Thymus (tissue), 14 donors: Measurements from ENCODE around the gene TSGA10. TPM values are rescaled to one million over a fixed set of nuclear protein-coding genes. Genes with fewer than 3 reads are reported as not detected.
A peak's percentile ranks its signal among the peaks of the same experiment; 100 is the strongest.
"Not testable (repeated sequence)": the region's sequence is repeated elsewhere in the genome, so short reads cannot be mapped to it uniquely, and the experiment has no call there.

Experiments
- DNase-seq, 9 donors: peaks; one replicate each; pipeline ENCODE4 v3.0.0-alpha.2; 2013; ENCODE audit warnings: low spot score in 9 of 9, low read depth in 6 of 9, missing footprints in 1 of 9
- H3K27ac ChIP-seq, 2 donors: one replicate each; pipeline ENCODE4 v1.5.1; 2013; ENCODE audit warnings: control low read depth in 1 of 2, low read depth in 1 of 2, low read length in 1 of 2, mild to moderate bottlenecking in 1 of 2, moderate library complexity in 1 of 2
- H3K27me3 ChIP-seq, 2 donors: one replicate each; pipeline ENCODE4 v1.5.1; 2013; ENCODE audit warnings: low read length in 1 of 2; ENCODE audit not compliant: control insufficient read depth in 2 of 2, insufficient read depth in 1 of 2
- H3K36me3 ChIP-seq, 2 donors: one replicate each; pipeline ENCODE4 v1.5.1; 2013; ENCODE audit warnings: low read length in 1 of 2, mild to moderate bottlenecking in 1 of 2, moderate library complexity in 1 of 2; ENCODE audit not compliant: control insufficient read depth in 2 of 2, insufficient read depth in 2 of 2
- H3K4me1 ChIP-seq, 2 donors: one replicate each; pipeline ENCODE4 v1.5.1; 2013; ENCODE audit warnings: low read length in 2 of 2; ENCODE audit not compliant: control insufficient read depth in 2 of 2, insufficient read depth in 2 of 2
- H3K4me3 ChIP-seq, 2 donors: one replicate each; pipeline ENCODE4 v1.5.1; 2013; ENCODE audit warnings: low read length in 2 of 2, control low read depth in 1 of 2, mild to moderate bottlenecking in 1 of 2
- H3K9me3 ChIP-seq, 2 donors: one replicate each; pipeline ENCODE4 v1.5.1; 2013; ENCODE audit warnings: low read length in 1 of 2, mild to moderate bottlenecking in 1 of 2; ENCODE audit not compliant: control insufficient read depth in 2 of 2, insufficient read depth in 1 of 2
- WGBS: extraction: QIAGEN DNeasy Blood & Tissue Kit; methylation state at CpG from one replicate; pipeline ENCODE4 v1.1.7; 2013; 5-methylcytosine and 5-hydroxymethylcytosine counted together
- long read RNA-seq, 10 donors: transcript quantifications; one replicate each; lab custom pipeline, GENCODE V29; 2026
- polyA plus RNA-seq: library from polyadenylated mRNA; stranded (reverse); fragments of 200-250 nt; gene quantifications from one replicate; pipeline ENCODE4 v1.2.3, GENCODE V29; 2013
- total RNA-seq: library from RNA; stranded (reverse); fragments of 120-200 nt; gene quantifications from one replicate; pipeline ENCODE4 v1.2.4, GENCODE V29; 2013
- donor health status: healthy.

The TSGA10 gene
- total RNA-seq (8.9 TPM), polyA plus RNA-seq (6.8 TPM)
- long read RNA-seq, donor 1, partial matches to known transcripts = 0 of 1 reads
- long read RNA-seq, donor 1, other reads (novel, unspliced or antisense) = 0 of 1 reads
- long read RNA-seq, donor 2, partial matches to known transcripts = 195 of 196 reads
- long read RNA-seq, donor 2, other reads (novel, unspliced or antisense) = 0 of 196 reads
- long read RNA-seq, donor 3, partial matches to known transcripts = 51 of 55 reads
- long read RNA-seq, donor 3, other reads (novel, unspliced or antisense) = 0 of 55 reads
- long read RNA-seq, donor 4, partial matches to known transcripts = 153 of 153 reads
- long read RNA-seq, donor 4, other reads (novel, unspliced or antisense) = 0 of 153 reads
- long read RNA-seq, donor 5, partial matches to known transcripts = 90 of 97 reads
- long read RNA-seq, donor 5, other reads (novel, unspliced or antisense) = 6 of 97 reads
- long read RNA-seq, donor 6, partial matches to known transcripts = 30 of 32 reads
- long read RNA-seq, donor 6, other reads (novel, unspliced or antisense) = 0 of 32 reads
- long read RNA-seq, donor 7, partial matches to known transcripts = 0 of 1 reads
- long read RNA-seq, donor 7, other reads (novel, unspliced or antisense) = 0 of 1 reads
- long read RNA-seq, donor 8 = 0 reads
- long read RNA-seq, donor 9, partial matches to known transcripts = 16 of 17 reads
- long read RNA-seq, donor 9, other reads (novel, unspliced or antisense) = 0 of 17 reads
- long read RNA-seq, donor 10, partial matches to known transcripts = 28 of 28 reads
- long read RNA-seq, donor 10, other reads (novel, unspliced or antisense) = 0 of 28 reads

- DNase-seq = peak; percentile 79 to 96 (median 87)
- under 1% methylated on average over 70 of the region's 70 CpGs for WGBS
- Histone ChIP-seq H3K4me1 (peaks cover 9 to 14% of the 10 kb centered on the region in 2 donors), H3K4me3 (peak within 1 kb of the TSS; percentile 60 to 61), H3K36me3 (peaks cover 0 to 5% of the 10 kb centered on the region in 2 donors), H3K9me3 (no peaks in the 10 kb centered on the region), H3K27ac (peak within 1 kb of the TSS; percentile 78 to 99), H3K27me3 (no peaks in the 10 kb centered on the region)
Observed at GRCh38 chr2:99154643-99155536, at the start of gene TSGA10, which contains the start of gene LIPT1. Gene TSGA10 (minus strand): TSS chr2:99154942. CDS start chr2:99109439, 45,503 bp downstream. Gene LIPT1 (plus strand): TSS chr2:99154967. CDS start chr2:99161958, 6,991 bp downstream.

GRCh38 chr2:99201959-99202678, 47.4 kb upstream of the TSGA10 start:
- no peak for DNase-seq
- H3K4me1 ChIP-seq = no peaks in the 10 kb centered on the region
- 96% methylated on average over 4 of the region's 4 CpGs for WGBS
- no peak overlapping the region for H3K4me3 ChIP-seq
- H3K36me3 ChIP-seq = peaks cover 6 to 10% of the 10 kb centered on the region in 2 donors
- peaks cover 0 to 10% of the 10 kb centered on the region in 2 donors for H3K9me3 ChIP-seq
- H3K27ac ChIP-seq = no peak overlapping the region
- H3K27me3 ChIP-seq = no peaks in the 10 kb centered on the region

GRCh38 chr2:99200076-99200800, 45.5 kb upstream of the TSGA10 start:
- H3K27me3 ChIP-seq = no peaks in the 10 kb centered on the region
- H3K4me1 ChIP-seq = no peaks in the 10 kb centered on the region
- peaks cover 0 to under 1% of the 10 kb centered on the region in 2 donors for H3K9me3 ChIP-seq
- H3K36me3 ChIP-seq = peaks cover 20 to 28% of the 10 kb centered on the region in 2 donors
- peak overlapping the region in 1 of 2 donors; percentile 3 for H3K27ac ChIP-seq
- WGBS = 97% methylated on average over 7 of the region's 7 CpGs
- DNase-seq = no peak
- no peak overlapping the region for H3K4me3 ChIP-seq

GRCh38 chr2:99198103-99198841, 43.5 kb upstream of the TSGA10 start:
- no peaks in the 10 kb centered on the region for H3K27me3 ChIP-seq
- H3K4me1 ChIP-seq = no peaks in the 10 kb centered on the region
- H3K9me3 ChIP-seq = no peaks in the 10 kb centered on the region
- no peak for DNase-seq
- WGBS = 95% methylated on average over 6 of the region's 6 CpGs
- peaks cover 20 to 35% of the 10 kb centered on the region in 2 donors for H3K36me3 ChIP-seq
- no peak overlapping the region for H3K27ac ChIP-seq
- no peak overlapping the region for H3K4me3 ChIP-seq

GRCh38 chr2:99192364-99192763, 37.6 kb upstream of the TSGA10 start:
- not testable (repeated sequence) for H3K27me3 ChIP-seq, H3K9me3 ChIP-seq, DNase-seq, H3K4me3 ChIP-seq, H3K27ac ChIP-seq, H3K4me1 ChIP-seq
- WGBS = 97% methylated on average over 4 of the region's 4 CpGs
- H3K36me3 ChIP-seq = peaks cover 25 to 62% of the 10 kb centered on the region in 2 donors

GRCh38 chr2:99190548-99190947, 35.8 kb upstream of the TSGA10 start:
- WGBS = 100% methylated on average over 1 of the region's 1 CpG
- Histone ChIP-seq H3K36me3 (peaks cover 12 to 50% of the 10 kb centered on the region in 2 donors), H3K27me3 (no peaks in the 10 kb centered on the region)

GRCh38 chr2:99188357-99188756, 33.6 kb upstream of the TSGA10 start:
- H3K9me3 ChIP-seq = no peaks in the 10 kb centered on the region
- H3K36me3 ChIP-seq = peaks cover 9 to 41% of the 10 kb centered on the region in 2 donors
- H3K4me3 ChIP-seq = no peak overlapping the region
- no peaks in the 10 kb centered on the region for H3K27me3 ChIP-seq
- DNase-seq = no peak
- WGBS = 99% methylated on average over 3 of the region's 3 CpGs
- H3K4me1 ChIP-seq = no peaks in the 10 kb centered on the region
- no peak overlapping the region for H3K27ac ChIP-seq

More at GRCh38 chr2:99190548-99190947, 35.8 kb upstream of the TSGA10 start:
- Histone ChIP-seq H3K4me1 (no peaks in the 10 kb centered on the region), H3K4me3 (no peak overlapping the region), H3K27ac (no peak overlapping the region), H3K9me3 (no peaks in the 10 kb centered on the region)
- no peak for DNase-seq
